ENCODE results near the gene MOB2.

The MOB2 gene

GRCh38 chr11:1494650-1495049 is 8.1 kb upstream of the MOB2 start:
- no peak overlapping the region for H3K4me3 ChIP-seq
- intact Hi-C loops (cut with DNase I; ENCODE audit: low total_unique reads), result no loop called here
- no peaks in the 10 kb centered on the region for H3K27me3 ChIP-seq
- no peaks in the 10 kb centered on the region for H3K9me3 ChIP-seq
- peak in 1 of 2 donors; percentile 0 for DNase-seq
- no peak overlapping the region for H3K27ac ChIP-seq
- H3K36me3 ChIP-seq, result peaks cover 0 to 6% (median 0%) of the 10 kb centered on the region in 3 donors
- TF ChIP-seq CTCF (IDR thresholded peaks at IDR 0.05), result no peak
- H3K4me1 ChIP-seq, result peaks cover 0 to 9% (median 3%) of the 10 kb centered on the region in 4 donors

- no peaks in the 10 kb centered on the region for H3K36me3 ChIP-seq
- no peaks in the 10 kb centered on the region for H3K9me3 ChIP-seq
- no peaks in the 10 kb centered on the region for H3K27me3 ChIP-seq
- peaks cover 0 to 18% (median 8%) of the 10 kb centered on the region in 4 donors for H3K4me1 ChIP-seq
- no peak for TF ChIP-seq CTCF (IDR thresholded peaks at IDR 0.05)
- H3K27ac ChIP-seq, result no peak overlapping the region
- no peak for DNase-seq
- intact Hi-C loops (cut with DNase I; ENCODE audit: low total_unique reads), result no loop called here
- no peak overlapping the region for H3K4me3 ChIP-seq
Measured at GRCh38 chr11:1493650-1494244, 7.2 kb upstream of the MOB2 start.

GRCh38 chr11:1491379-1491778 is 4.8 kb upstream of the MOB2 start:
- no peaks in the 10 kb centered on the region for H3K27me3 ChIP-seq
- DNase-seq, result no peak
- no peaks in the 10 kb centered on the region for H3K9me3 ChIP-seq
- no peaks in the 10 kb centered on the region for H3K36me3 ChIP-seq
- no peak overlapping the region for H3K4me3 ChIP-seq
- no peak for TF ChIP-seq CTCF (IDR thresholded peaks at IDR 0.05)
- no peak overlapping the region for H3K27ac ChIP-seq
- intact Hi-C loops (cut with DNase I; ENCODE audit: low total_unique reads), result no loop called here
- H3K4me1 ChIP-seq, result peaks cover 0 to 35% (median 27%) of the 10 kb centered on the region in 4 donors

GRCh38 chr11:1490651-1491050 is 4.1 kb upstream of the MOB2 start:
- Histone ChIP-seq H3K9me3 (no peaks in the 10 kb centered on the region), H3K4me1 (peaks cover 0 to 42% (median 31%) of the 10 kb centered on the region in 4 donors), H3K4me3 (no peak overlapping the region), H3K27me3 (no peaks in the 10 kb centered on the region), H3K36me3 (no peaks in the 10 kb centered on the region), H3K27ac (no peak overlapping the region)
- no peak for TF ChIP-seq CTCF (IDR thresholded peaks at IDR 0.05)
- DNase-seq, result no peak
- intact Hi-C loops (cut with DNase I; ENCODE audit: low total_unique reads), result no loop called here

- intact Hi-C loops (cut with DNase I; ENCODE audit: low total_unique reads), result no loop called here
- H3K4me3 ChIP-seq, result peak overlapping the region in 1 of 2 donors; percentile 1
- DNase-seq, result peak in 1 of 2 donors; percentile 27
- H3K27me3 ChIP-seq, result no peaks in the 10 kb centered on the region
- H3K27ac ChIP-seq, result peak overlapping the region; percentile 94 to 96
- no peak for TF ChIP-seq CTCF (IDR thresholded peaks at IDR 0.05)
- peaks cover 0 to 62% (median 46%) of the 10 kb centered on the region in 4 donors for H3K4me1 ChIP-seq
- H3K9me3 ChIP-seq, result no peaks in the 10 kb centered on the region
- H3K36me3 ChIP-seq, result no peaks in the 10 kb centered on the region
Measured at GRCh38 chr11:1488575-1489180, 2.1 kb upstream of the MOB2 start.
